GM18519 (cell line): ENCODE measurements around the gene ARHGAP26.

ENCODE experiments used
- ATAC-seq: cut with Tn5 transposase; IDR thresholded peaks from one replicate; pipeline ENCODE4 v1.9.1; 2021; ENCODE audit warnings: mild to moderate bottlenecking, moderate library complexity; ENCODE audit not compliant: unreplicated experiment, low FRiP score

ARHGAP26 gene

GRCh38 chr5:142866563-142867275 is 96.5 kb downstream of the ARHGAP26 start:
- ATAC-seq, result peak; percentile 76

DNA sequence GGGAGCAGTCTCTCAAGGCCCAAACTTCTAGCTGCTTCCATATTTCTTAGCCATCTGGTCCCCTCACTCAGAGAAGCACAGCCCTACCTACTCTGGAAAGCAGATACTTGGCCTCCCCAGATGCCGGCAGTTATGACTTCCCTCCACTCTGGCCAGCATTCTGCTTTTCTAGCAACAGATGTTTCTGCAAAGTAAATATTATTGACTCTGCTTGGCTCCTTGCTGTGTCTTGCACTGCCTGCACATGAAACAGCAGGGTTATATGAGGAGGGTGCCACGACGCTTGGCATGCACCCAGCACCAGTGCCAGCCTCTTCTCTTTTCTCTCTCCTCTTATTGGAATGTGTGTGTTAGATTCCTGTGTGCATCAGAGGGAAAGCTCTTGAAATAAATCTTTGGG is 99.7 kb downstream of the ARHGAP26 start:
- no peak for ATAC-seq

- no peak for ATAC-seq
Measured at GRCh38 chr5:142870532-142871362, 100.6 kb downstream of the ARHGAP26 start.

DNA sequence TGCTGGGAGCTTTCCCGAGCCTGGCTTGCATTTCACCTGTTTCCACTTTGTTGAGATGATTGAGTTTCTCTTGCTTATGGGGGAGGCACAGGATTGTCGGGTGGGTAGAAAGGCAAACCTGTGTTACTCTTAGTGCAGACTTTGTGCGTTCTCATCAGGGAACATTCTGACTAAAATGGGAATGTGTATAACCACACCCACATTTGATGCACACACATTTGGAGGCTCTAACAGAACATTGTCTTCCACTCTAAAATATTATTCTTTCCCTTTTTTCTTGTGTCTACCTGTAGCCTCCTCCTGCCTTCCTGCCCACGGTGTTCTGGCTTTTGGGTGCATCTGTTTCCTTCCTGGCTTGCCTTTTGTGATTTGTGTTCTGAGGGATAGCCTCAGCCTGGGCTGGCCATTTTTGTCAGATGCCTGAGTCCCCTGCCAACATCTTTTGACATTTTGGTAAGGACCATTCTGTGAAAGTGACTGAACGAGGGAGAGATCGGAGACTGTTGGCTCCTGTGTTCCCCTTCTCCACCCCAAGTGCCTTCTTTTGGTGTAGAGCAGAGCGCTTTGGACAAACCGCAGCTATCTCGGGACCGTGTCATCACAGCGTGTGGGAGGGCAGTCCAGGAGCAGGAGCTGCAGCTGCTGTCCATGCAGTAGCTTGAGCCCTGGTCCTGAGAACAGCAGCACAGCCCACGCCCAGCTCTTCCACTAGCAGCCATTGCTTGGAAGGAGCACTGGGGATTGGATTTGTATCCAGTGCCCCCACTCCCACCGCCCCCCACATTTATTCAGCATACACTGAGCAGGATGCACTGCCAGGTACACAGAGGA is 101.4 kb downstream of the ARHGAP26 start:
- no peak for ATAC-seq

DNA sequence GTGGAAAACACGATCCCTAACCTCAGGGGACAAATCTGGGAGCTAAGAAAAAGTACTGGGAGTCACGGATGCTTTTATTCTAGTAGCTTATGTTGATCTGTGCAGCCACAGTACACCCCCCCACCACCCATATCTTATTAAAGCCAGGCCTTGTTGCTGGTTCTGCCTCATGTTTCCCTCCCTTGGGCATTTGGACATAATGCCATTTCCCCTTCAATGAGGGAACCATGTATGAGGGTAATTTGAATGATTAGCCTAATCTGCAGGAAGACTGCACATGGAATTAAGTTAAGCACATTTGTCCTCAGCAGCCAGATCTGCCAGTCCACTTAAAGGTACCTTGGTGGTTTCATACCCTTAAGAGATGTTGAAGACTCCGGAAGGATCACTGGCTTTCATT is 102.0 kb downstream of the ARHGAP26 start:
- ATAC-seq, result no peak

DNA sequence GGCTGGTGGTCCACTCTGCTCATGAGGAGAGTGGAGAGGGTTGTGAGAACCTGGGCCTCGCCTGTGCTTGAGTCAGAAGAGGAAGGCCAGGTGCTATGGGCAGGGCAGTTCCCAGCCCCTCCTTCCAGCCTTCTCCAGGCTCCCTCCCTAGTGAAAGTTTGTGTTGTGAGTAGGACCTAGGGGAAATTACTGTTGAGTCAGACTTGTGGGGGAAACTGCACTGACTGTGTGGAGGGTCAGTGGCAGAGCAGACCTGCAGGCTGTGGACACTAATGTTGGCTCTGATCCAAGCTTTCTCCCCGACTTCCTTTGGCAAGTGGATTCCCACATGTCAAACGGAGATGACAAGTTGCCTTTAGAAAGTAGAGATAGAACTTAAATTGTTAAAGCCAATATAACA is 102.6 kb downstream of the ARHGAP26 start:
- ATAC-seq, result no peak

DNA sequence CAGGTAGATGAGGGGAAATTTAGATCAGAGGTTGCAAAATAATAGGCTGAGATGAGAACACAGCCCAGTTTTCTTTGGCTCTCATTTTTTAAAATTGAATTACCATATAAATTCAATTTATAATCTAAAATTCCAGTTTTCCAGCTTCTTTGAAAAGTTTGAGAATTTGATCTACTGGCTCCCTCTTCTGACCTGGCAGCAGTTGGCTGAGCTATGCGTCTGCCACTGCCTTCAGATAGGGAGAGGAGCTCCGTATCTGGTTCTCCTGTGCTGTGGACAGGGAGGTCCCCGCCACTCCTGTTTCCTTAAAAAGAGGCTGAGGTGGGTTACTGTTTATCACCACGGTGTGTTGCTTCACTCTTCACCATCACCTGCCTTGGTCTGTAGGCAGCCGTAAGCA is 103.7 kb downstream of the ARHGAP26 start:
- no peak for ATAC-seq

- no peak for ATAC-seq
Measured at GRCh38 chr5:142874540-142874939, 104.4 kb downstream of the ARHGAP26 start.

DNA sequence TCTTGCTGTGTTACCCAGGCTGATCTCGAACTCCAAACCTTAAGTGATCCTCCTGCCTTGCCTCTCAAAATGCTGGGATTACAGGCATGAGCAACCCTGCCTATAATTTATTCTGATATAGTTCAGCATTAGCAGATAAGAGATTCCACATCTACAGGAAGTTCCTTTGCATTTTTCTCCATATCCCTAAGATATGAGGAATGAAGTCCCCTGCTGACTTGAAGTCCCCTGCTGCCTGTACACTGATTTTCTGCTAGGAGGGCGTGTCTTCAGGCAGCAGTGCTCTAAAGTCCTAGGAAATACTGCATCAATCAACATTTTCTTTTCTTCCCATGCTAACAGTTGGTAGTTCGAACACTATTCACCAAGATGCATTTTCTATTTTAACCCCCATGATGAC is 105.8 kb downstream of the ARHGAP26 start:
- ATAC-seq, result no peak

DNA sequence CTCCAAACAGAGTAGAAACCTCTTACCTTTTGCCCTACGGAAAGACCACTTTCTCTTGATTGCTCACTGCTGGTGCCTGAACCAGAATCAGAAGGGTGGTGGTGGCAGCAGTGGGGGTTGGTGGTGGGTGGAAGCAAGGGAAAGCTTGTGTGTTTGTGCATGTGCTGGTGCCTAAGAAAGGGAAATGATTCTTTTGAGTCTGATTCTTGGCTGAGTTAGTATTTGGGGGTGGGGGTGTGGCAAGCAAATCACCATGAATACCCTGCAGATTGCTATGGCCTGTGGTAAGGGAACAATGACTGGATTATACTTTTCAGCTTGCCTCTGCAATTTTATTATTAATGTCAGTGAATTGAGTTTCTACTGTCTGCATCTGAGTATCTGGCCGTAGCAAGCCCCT is 106.6 kb downstream of the ARHGAP26 start:
- no peak for ATAC-seq

DNA sequence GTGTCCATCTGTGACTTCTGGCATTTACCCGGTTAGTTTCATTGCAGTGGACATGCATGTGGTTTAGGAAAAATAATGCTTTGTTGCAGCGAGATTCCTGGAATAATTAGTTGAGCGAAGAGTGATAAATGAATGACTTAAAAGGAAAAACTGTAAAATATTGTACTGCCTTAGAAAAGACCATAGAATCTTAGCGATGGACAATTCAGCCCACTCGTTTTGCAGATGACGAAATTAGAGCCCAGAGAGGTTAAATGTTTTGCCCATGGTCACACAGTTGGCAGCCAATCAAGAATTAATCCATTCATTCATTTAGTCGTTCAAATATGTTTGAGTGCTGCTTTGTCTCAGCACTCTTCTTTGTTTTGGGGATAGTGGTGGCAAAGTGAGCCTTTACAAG is 107.9 kb downstream of the ARHGAP26 start:
- ATAC-seq, result no peak

GRCh38 chr5:142878638-142879037 is 108.5 kb downstream of the ARHGAP26 start:
- ATAC-seq, result no peak

GRCh38 chr5:142881076-142881783 is 111.1 kb downstream of the ARHGAP26 start:
- peak; percentile 66 for ATAC-seq

DNA sequence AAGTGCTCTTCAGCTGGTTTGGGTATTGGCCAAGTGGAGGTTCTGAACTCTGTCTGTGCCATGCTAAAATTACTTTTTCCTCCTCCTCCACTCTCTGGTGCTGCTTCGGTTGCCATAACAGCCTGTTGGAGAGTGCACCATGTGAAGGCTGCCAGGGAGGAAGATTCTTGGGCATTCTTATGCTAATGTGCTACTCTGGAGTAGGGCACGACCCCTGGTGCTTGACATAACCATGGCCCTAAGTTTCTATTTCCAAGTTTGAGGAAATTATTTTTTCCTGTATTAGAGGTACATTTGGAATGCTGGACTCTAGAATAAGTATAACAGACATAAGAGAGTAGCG is 111.6 kb downstream of the ARHGAP26 start:
- ATAC-seq, result no peak

GRCh38 chr5:142883025-142883424 is 112.8 kb downstream of the ARHGAP26 start:
- no peak for ATAC-seq

DNA sequence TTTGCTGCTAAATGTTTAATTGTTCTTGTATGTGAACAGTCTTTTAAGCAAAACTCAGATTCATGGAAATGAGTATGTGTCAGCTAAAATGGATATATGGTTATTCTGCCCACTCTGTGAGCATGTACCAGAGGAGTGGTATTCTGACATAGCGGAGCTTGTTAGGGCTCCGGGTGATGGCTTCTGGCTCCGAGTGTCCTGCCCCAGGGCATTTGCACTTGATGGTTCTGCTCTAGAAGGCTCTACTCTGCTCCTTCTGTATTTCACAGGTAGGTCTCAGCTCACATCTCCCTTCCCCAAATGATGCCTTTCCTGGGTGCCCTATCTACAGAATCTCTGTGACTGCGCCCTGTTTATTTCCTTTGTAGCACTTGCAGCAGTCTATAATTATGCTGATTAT is 113.3 kb downstream of the ARHGAP26 start:
- no peak for ATAC-seq

- ATAC-seq, result no peak
Measured at GRCh38 chr5:142884029-142884428, 113.9 kb downstream of the ARHGAP26 start.

- ATAC-seq, result no peak
Measured at GRCh38 chr5:142886211-142886610, 116.0 kb downstream of the ARHGAP26 start.

DNA sequence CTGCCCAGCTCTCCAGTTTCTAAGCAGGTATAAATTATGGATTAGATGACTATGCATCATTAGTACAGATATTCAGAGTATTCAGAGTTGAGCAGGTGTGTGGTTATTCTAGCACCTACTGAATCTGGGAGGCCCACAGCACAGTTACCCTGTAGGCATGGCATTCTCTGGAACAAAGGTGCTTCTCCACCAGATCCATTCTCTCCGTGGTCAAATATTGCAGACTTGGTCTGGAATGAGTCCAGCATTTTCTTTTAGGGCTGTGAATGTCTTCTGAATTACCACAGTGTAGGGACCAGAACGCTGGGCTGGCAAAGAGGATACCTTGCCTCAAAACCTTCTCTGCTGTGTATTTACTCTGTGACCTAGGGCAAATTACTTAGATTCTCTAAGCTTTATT is 116.8 kb downstream of the ARHGAP26 start:
- ATAC-seq, result no peak

GRCh38 chr5:142888469-142889085 is 118.4 kb downstream of the ARHGAP26 start:
- ATAC-seq, result no peak
